Keratinocyte (primary cell): Measurements from ENCODE around the gene ACSF3. TPM values are rescaled to one million over a fixed set of nuclear protein-coding genes. Genes with fewer than 3 reads are reported as not detected.

Experiments used
- DNase-seq: peaks from one replicate; pipeline ENCODE4 v3.0.0-alpha.2; 2011; ENCODE audit warnings: low read depth, missing footprints, low spot score
- FAIRE-seq: peaks from 2 replicates; lab custom pipeline; 2011; peaks lifted over from hg19 to GRCh38; lab: Jason Lieb, UNC
- H2AFZ ChIP-seq: 2 replicates; pipeline ENCODE4 v1.6.0; 2012; ENCODE audit warnings: low read length, control low read depth, inconsistent platforms; ENCODE audit not compliant: control insufficient read depth
- H3K27ac ChIP-seq: 2 replicates; pipeline ENCODE4 v1.5.1; 2011; ENCODE audit warnings: low read length; ENCODE audit not compliant: control insufficient read depth, insufficient read depth
- H3K27me3 ChIP-seq: 3 replicates; pipeline ENCODE4 v1.6.0; 2011; ENCODE audit warnings: low read length; ENCODE audit not compliant: control insufficient read depth, insufficient read depth; ENCODE audit errors: extremely low read depth
- H3K36me3 ChIP-seq, 2 experiments: 2 replicates in 1 of 2; 3 replicates in 1 of 2; pipeline ENCODE4 v1.5.1; 2011; ENCODE audit warnings: low read length in 2 of 2, mild to moderate bottlenecking in 1 of 2; ENCODE audit not compliant: control insufficient read depth in 2 of 2, insufficient read depth in 2 of 2; ENCODE audit errors: extremely low read depth in 1 of 2
- H3K4me1 ChIP-seq: 3 replicates; pipeline ENCODE4 v1.5.1; 2011; ENCODE audit warnings: low read length; ENCODE audit not compliant: control insufficient read depth, insufficient read depth; ENCODE audit errors: extremely low read depth
- H3K4me2 ChIP-seq: 3 replicates; pipeline ENCODE4 v1.6.0; 2011; ENCODE audit warnings: low read depth, low read length; ENCODE audit not compliant: control insufficient read depth, insufficient read depth; ENCODE audit errors: extremely low read depth
- H3K4me3 ChIP-seq, 3 experiments: fragments of 200-600 bp in 1 of 3; sonication (generic) in 1 of 3; 2 replicates in 2 of 3; 3 replicates in 1 of 3; pipeline ENCODE4 v1.5.1; 2011 to 2016; ENCODE audit warnings: low read length in 3 of 3, mild to moderate bottlenecking in 3 of 3, control low read depth in 2 of 3, inconsistent platforms in 1 of 3, low read depth in 1 of 3, mixed read lengths in 1 of 3, mixed run types in 1 of 3, moderate library complexity in 1 of 3; ENCODE audit not compliant: control insufficient read depth in 2 of 3, insufficient read depth in 2 of 3; ENCODE audit errors: extremely low read depth in 1 of 3
- H3K79me2 ChIP-seq: 2 replicates; pipeline ENCODE4 v1.6.0; 2012; ENCODE audit warnings: low read length; ENCODE audit not compliant: control insufficient read depth, insufficient read depth
- H3K9ac ChIP-seq: 3 replicates; pipeline ENCODE4 v1.6.0; 2011; ENCODE audit warnings: low read length; ENCODE audit not compliant: control insufficient read depth, insufficient read depth; ENCODE audit errors: extremely low read depth
- H3K9me1 ChIP-seq: 3 replicates; pipeline ENCODE4 v1.6.0; 2011; ENCODE audit warnings: low read length; ENCODE audit not compliant: control insufficient read depth, insufficient read depth; ENCODE audit errors: extremely low read depth
- H3K9me3 ChIP-seq: 2 replicates; pipeline ENCODE4 v1.5.1; 2012; ENCODE audit warnings: low read depth, low read length; ENCODE audit not compliant: control insufficient read depth
- H4K20me1 ChIP-seq: 3 replicates; pipeline ENCODE4 v1.6.0; 2011; ENCODE audit warnings: low read length; ENCODE audit not compliant: control insufficient read depth, insufficient read depth; ENCODE audit errors: extremely low read depth
- EZH2 ChIP-seq: IDR thresholded peaks from one replicate; pipeline ENCODE4 v1.6.1; 2012; ENCODE audit warnings: inconsistent platforms, mild to moderate bottlenecking, low read length, moderate library complexity
- dilution Hi-C: fragments of 300-500 bp; cut with MboI; formaldehyde crosslinking; loops from one replicate; pipeline ENCODE4 v1.7.0; 2020; ENCODE audit warnings: low sequenced_read_pairs; ENCODE audit not compliant: extremely low pct_ligation_motif_present
- polyA plus RNA-seq, 5 experiments: library from polyadenylated mRNA; depleted of rRNA in 3 of 5; stranded (reverse) in 3 of 5; stranded (forward) in 1 of 5; unstranded in 1 of 5; fragments of >200 nt; gene quantifications; 1 replicate in 1 of 5; 2 replicates in 3 of 5; 3 replicates in 1 of 5; pipeline versions ENCODE4 v1.2.1 to v1.2.3, GENCODE V29; 2011 to 2012; ENCODE audit warnings: missing spikeins in 2 of 5, low read depth in 1 of 5, low replicate concordance in 1 of 5
- TF ChIP-seq, protein P1 (sequence below), 3 experiments: IDR thresholded peaks in 1 of 3; conservative IDR thresholded peaks in 1 of 3; optimal IDR thresholded peaks in 1 of 3; 2 replicates in 2 of 3; 3 replicates in 1 of 3; pipeline versions ENCODE3 to v1.5.1; 2011; ENCODE audit warnings: low read length in 3 of 3, mild to moderate bottlenecking in 3 of 3, moderate library complexity in 2 of 3, control low read depth in 1 of 3, inconsistent platforms in 1 of 3; ENCODE audit not compliant: insufficient read depth in 2 of 3; ENCODE audit errors: extremely low read depth in 1 of 3

Gene ACSF3
- polyA plus RNA-seq, 1 donor (not counting 4 experiments of a cell fraction or from before 2014, with no cell fraction given) = 13.4 TPM

- Histone ChIP-seq H3K9me1 (no peaks in the 10 kb centered on the region), H3K27me3 (no peaks in the 10 kb centered on the region), H3K36me3 (peaks cover 3 to 5% of the 10 kb centered on the region in 2 experiments), H3K4me3 (no peak overlapping the region), H3K27ac (no peak overlapping the region), H3K4me2 (no peak overlapping the region), H4K20me1 (no peaks in the 10 kb centered on the region), H3K4me1 (no peaks in the 10 kb centered on the region), H2AFZ (no peak overlapping the region), H3K9me3 (no peaks in the 10 kb centered on the region), H3K9ac (no peak overlapping the region), H3K79me2 (no peaks in the 10 kb centered on the region)
- TF ChIP-seq EZH2 = no peak
- TF ChIP-seq, protein P1, sequence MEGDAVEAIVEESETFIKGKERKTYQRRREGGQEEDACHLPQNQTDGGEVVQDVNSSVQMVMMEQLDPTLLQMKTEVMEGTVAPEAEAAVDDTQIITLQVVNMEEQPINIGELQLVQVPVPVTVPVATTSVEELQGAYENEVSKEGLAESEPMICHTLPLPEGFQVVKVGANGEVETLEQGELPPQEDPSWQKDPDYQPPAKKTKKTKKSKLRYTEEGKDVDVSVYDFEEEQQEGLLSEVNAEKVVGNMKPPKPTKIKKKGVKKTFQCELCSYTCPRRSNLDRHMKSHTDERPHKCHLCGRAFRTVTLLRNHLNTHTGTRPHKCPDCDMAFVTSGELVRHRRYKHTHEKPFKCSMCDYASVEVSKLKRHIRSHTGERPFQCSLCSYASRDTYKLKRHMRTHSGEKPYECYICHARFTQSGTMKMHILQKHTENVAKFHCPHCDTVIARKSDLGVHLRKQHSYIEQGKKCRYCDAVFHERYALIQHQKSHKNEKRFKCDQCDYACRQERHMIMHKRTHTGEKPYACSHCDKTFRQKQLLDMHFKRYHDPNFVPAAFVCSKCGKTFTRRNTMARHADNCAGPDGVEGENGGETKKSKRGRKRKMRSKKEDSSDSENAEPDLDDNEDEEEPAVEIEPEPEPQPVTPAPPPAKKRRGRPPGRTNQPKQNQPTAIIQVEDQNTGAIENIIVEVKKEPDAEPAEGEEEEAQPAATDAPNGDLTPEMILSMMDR (optimal IDR thresholded peaks at IDR 0.05 in 1 of 3, IDR thresholded peaks at IDR 0.05 in 1 of 3, conservative IDR thresholded peaks at IDR 0.05 in 1 of 3; ENCODE audit: extremely low read depth in 1 of 3, insufficient read depth in 2 of 3, low read length in 3 of 3) = no peak
- FAIRE-seq = no peak
- dilution Hi-C loops = no loop called here
- no peak for DNase-seq
Observed at GRCh38 chr16:89133457-89134127, 39.9 kb downstream of the ACSF3 start.

GRCh38 chr16:89134269-89134668 lies 40.6 kb downstream of the ACSF3 start:
- Histone ChIP-seq H3K27me3 (no peaks in the 10 kb centered on the region), H3K4me1 (no peaks in the 10 kb centered on the region), H4K20me1 (no peaks in the 10 kb centered on the region), H3K9me1 (no peaks in the 10 kb centered on the region), H2AFZ (no peak overlapping the region), H3K4me3 (no peak overlapping the region), H3K36me3 (peaks cover 3 to 5% of the 10 kb centered on the region in 2 experiments), H3K9ac (no peak overlapping the region), H3K4me2 (no peak overlapping the region), H3K79me2 (no peaks in the 10 kb centered on the region), H3K9me3 (no peaks in the 10 kb centered on the region), H3K27ac (no peak overlapping the region)
- no peak for DNase-seq
- dilution Hi-C loops = no loop called here
- TF ChIP-seq, protein P1 (optimal IDR thresholded peaks at IDR 0.05 in 1 of 3, IDR thresholded peaks at IDR 0.05 in 1 of 3, conservative IDR thresholded peaks at IDR 0.05 in 1 of 3; ENCODE audit: extremely low read depth in 1 of 3, insufficient read depth in 2 of 3, low read length in 3 of 3) = no peak
- no peak for TF ChIP-seq EZH2
- FAIRE-seq = no peak
